HG03159 (cell line): ENCODE results near the gene BBS4.
"Not testable (repeated sequence)": the region's sequence is repeated elsewhere in the genome, so short reads cannot be mapped to it uniquely, and the experiment has no call there.

ENCODE experiments used
- ATAC-seq: cut with Tn5 transposase; IDR thresholded peaks from one replicate; pipeline ENCODE4 v1.9.1; 2021; ENCODE audit warnings: mild to moderate bottlenecking, moderate library complexity; ENCODE audit not compliant: unreplicated experiment

The BBS4 gene, protein sequence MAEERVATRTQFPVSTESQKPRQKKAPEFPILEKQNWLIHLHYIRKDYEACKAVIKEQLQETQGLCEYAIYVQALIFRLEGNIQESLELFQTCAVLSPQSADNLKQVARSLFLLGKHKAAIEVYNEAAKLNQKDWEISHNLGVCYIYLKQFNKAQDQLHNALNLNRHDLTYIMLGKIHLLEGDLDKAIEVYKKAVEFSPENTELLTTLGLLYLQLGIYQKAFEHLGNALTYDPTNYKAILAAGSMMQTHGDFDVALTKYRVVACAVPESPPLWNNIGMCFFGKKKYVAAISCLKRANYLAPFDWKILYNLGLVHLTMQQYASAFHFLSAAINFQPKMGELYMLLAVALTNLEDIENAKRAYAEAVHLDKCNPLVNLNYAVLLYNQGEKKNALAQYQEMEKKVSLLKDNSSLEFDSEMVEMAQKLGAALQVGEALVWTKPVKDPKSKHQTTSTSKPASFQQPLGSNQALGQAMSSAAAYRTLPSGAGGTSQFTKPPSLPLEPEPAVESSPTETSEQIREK

DNA sequence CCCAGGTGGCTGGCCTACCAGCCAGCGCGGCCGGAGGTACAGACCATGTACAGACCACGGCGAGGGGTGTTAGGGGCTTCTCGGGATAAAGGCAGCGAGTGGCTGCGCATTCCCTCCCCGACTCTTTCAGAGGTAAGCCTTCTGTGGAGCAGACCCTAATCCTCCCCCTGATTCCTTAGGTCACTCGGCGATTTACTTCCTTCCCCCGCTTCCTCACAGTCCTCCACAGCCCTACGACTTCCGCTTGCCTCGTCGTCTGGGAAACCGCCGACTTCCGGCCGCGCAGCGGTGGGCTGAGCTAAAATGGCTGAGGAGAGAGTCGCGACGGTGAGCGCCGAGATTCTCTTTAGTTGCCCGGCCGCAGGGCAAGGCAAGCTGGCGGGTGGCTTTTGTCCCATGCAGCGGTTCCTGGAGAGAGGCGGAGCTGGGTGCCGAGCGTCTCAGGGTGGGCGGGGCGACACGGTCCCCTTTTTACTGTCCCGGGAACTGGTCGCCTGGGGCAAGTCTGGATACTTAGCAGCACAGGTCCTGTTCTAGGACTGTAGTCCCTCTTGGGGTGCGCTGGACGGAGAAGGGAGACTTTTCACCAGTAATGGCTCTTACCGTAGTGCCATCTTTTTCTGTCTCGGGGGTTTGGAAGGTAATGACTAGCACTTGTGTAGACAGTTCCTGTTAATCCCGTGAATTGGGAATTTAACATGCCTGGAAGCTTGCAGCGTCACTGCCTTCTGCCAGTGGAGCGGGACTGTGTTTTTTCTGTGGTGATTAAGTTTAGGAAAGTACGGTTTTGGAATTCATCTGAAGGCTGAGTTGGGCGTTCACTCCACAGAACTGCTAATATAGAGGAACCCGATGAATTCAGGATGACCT, at the start of gene BBS4, which contains the start of gene HIGD2B:
Gene BBS4 (plus strand): TSS at position 283 of the 870 bp plus-strand sequence. CDS start 21 bp downstream, at position 304.
Gene HIGD2B (minus strand): TSS at position 258 of the 870 bp plus-strand sequence. CDS start 9,808 bp downstream, outside the sequence.
- peak; percentile 97 for ATAC-seq

DNA sequence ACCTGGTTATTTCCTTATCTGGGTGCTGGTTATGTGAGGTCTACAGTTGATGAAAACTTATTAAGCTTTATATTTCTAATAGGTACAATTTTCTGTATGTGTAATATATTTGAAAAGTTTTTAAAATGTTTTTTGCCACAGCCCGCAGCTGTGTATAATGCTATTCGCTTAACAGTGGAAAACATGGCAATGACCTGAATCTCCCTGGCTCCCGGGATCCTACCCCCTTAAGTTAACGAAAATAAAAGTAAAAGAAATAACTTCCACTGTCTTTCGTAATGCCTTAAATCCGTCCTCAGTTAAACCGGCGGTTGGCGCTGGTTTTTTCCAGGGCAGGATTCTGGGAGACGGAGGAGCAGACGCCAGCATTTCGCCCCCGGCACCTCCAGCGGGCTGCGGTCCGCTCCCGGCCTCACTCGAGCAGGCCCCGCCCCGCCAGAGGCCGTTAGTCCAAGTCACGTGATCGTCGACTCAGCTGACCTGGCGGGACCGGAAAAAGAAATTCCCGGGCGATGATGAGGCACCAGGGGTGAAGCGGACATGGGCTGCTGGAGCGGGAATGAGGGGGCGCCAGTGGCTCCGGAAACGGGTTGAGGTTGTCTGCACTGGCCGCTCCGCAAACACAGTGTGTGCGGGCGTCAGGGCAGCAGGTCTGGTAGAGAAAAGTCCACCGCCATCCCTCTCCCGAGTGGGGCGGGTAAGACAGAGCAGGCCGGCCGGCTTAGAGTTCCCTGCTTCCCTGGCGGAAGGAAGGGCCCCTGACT, 49.3 kb upstream of the BBS4 start:
- ATAC-seq = peak; percentile 64

DNA sequence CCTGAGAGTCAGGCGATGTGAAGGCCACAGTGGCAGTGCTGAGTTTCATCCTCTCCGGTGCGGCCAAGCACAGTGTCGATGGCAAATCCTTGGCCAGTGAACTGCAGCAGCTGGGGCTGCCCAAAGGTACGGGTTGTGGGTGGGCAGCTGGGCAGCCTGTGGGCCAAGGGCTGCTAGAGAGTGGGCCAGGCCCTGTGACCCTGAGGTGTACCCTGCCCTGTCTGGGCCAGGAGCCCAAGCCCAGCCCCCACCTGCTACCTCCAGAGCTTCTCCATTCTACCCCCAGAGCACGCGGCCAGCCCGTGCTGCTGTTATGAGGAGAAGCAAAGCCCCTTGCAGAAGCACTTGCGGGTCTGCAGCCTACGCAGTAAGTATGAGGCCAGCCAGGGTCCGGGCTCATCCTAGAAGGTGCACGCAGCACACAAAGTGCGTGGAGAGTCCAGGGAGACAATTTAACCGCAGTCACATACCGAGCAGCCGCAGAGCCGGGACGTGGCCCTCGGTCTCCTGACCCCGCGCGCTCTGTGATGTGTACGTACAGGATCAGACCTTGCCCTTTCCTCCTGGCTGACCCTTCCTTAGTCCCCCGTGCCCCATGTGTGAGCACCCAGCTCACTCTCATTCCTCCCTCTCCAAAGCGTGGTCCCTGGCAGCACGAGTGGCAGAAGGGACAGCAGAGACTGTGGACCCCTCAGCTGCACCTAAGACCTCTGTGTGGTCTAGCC, 46.1 kb upstream of the BBS4 start:
- ATAC-seq = not testable (repeated sequence)

DNA sequence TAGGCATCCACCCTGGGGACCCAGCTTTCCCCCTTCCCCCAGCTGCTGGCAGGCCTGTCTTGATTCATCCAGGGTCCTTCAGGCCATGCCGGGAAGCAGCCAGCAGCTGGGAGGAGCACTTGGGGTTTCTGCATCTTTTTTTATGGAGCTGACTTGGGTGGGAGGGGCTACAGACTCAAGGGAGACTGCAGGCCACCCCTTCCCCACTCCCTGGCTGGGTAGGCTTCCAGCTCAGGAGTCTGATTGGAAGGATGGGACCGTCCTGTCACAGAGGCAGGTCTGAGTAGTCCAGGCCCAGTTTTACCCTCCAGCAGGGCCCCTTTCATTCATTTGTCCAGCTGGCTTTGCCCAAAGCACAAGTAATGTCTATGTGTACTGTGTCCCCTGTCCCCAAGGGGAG, 43.7 kb upstream of the BBS4 start:
- not testable (repeated sequence) for ATAC-seq

DNA sequence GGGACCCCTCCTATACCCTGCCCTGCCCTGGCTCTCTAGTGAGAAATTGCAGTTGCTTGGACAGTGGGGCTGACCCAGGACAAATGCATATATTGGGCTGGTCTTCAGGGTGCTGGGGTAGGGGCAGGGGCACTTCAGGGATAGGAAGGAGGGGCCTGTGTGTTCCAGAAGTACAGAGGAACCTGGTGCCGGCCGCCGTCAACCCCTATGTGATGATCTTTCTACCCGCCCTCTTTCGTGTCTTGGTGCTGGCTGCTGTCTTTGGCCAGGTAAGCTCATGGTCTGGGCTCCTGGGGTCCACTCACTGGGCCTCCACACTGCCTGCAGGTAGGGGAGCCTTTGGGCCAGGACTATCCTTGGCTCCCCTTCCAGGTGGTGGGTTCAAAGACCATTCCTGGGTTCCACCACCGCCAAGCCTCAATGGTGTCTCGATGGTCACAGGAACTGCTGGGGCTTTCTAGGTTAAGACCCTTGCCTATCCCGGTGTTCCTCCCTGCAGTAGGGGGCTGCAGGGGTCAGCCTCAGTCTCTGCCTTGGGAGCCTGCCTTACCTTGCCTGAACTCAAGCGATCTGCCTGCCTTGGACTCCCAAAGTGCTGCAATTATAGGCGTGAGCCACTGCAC, 37.3 kb upstream of the BBS4 start:
- ATAC-seq = not testable (repeated sequence)

DNA sequence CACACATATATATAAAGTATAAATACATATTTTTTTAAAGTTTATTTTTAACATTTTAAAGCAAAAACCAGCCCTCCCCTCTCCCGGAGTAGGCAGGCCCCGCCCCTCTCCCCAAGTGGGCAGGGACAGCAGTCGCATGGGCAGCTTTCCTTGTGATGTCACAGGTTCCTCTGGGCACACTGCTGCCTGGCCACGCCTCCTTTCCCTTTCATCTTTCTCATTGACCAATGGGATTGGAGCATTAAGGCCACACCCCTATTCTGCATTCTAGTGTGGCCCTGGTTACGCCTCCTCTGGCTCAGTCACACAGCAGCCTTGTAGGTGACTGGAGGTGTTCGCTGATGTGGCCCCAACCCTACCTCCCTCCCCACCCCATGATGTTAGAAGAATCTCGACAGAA, 31.6 kb upstream of the BBS4 start, which contains the start of gene GOLGA6B:
Gene GOLGA6B (plus strand): TSS at position 301 of the 400 bp plus-strand sequence. CDS start 41 bp downstream, at position 342.
- not testable (repeated sequence) for ATAC-seq

DNA sequence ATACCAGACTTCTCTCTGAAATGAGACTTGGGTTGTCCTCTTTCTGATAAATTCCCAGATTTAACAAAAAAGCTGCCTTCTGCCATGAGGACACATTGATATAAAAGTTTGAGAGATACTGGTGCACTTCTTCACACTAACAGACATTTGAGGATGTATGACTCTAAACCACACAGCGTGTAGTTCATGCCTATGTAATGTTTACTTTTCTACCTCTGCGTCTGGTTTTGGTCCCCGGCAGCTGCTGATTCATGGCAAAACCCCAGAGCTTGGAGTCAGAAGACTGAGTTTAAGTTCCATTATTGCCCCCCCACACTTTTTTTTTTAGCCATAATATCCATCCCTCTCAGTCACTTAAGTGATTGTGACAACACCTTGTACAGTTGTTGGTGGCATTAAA, 30.0 kb upstream of the BBS4 start:
- ATAC-seq = not testable (repeated sequence)

DNA sequence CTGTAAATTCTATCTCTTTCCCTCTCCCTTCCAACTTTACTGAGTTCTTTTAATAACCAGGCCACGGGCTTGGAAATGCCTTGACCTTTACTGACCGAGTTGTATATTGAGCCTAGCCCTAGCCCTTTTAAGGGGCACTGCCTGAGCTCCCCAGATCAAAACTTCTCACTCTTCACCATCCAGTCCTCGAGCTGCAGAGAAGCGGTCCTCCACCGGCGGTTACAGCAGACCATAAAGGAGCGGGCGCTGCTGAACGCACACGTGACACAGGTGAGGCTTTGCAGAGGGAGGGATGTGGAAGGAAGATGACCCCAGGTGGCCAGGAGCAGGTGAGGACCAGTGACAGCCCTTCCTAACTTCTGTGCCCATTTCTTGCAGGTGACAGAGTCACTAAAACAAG, 24.9 kb upstream of the BBS4 start:
- ATAC-seq = not testable (repeated sequence)

DNA sequence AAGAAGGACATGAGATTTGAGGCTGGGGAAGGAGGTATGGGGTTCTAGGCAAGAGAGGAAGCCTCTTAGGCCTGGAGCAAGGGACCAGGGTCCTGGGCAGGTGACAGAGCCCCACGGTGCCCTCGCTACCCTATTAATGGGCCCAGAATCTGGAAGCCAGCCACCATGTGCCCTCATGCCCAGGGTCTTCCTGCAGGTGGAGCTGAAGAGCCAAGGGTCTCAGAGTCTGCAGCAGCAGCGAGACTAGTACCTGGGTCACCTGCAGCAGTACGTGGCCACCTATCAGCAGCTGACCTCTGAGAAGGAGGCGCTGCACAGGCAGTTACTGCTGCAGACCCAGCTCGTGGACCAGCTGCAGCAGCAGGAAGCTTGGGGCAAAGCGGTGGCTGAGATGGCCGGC, 22.1 kb upstream of the BBS4 start:
- not testable (repeated sequence) for ATAC-seq

DNA sequence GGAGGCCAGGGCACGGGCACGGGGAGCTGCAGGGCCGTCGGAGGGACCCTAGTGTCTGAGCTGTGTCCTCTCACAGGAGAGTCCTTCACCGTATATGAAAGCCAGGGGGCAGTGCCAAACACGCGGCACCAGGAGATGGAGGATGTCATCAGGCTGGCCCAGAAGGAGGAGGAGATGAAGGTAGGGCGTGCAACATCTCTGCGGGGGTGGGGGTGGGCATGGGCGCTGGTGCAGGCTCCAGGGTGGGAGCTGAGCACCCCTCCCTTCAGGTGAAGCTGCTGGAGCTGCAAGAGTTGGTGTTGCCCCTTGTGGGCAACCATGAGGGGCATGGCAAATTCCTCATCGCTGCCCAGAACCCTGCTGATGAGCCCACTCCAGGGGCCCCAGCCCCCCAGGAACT, 20.3 kb upstream of the BBS4 start:
- not testable (repeated sequence) for ATAC-seq

DNA sequence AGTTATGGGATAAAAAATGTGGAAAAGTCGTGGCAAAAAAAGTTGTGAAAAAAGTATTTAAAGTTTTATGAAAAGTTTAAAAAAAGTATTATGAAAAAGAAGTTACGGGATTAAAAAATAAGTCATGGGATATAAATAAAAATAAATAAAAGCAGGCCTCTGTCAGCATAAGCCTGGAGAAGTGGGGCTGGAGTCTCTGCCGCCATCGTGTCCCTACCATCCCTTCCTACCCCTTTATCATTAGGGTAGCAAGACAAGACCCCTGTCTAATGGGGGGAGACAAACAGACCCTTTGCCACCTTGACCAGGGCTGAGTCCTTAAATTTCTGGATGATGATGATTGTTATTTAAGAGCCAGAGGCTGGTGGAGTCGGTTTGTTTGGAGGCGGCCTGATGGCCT, 16.2 kb upstream of the BBS4 start:
- ATAC-seq = not testable (repeated sequence)

DNA sequence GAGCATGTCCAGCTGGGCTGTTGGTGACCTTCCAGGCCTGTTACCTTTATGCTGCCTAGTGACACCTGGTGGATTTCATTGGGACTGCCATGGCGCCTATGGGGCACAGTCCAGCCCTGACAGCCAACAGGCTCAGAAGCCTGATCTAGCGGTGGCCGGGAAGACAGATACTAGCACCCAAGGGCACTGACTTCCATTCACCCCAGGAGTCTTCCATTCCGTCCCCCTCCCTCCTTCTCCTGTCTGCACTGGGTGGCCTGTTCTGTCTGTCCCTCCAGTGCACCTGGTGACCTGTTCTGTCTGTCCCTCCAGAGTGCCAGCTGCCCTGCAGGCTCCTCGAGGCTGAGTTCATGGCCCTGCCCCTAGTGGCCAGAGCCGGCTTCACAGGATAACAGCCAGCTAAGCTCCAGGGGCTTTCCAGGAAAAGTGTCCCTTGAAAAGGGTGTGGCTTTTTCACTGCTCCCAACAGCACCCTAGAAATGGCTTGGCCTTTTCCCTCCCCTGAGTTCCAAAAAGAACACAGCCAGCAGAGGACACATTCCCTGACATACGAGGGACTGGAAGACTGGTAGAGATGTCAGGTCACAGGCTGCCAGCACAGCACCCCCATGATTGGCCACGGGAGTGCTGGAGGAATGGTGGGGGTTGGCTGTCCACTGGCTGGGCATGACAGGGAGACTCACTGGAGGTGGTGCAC, 15.2 kb upstream of the BBS4 start:
- peak; percentile 77 for ATAC-seq

DNA sequence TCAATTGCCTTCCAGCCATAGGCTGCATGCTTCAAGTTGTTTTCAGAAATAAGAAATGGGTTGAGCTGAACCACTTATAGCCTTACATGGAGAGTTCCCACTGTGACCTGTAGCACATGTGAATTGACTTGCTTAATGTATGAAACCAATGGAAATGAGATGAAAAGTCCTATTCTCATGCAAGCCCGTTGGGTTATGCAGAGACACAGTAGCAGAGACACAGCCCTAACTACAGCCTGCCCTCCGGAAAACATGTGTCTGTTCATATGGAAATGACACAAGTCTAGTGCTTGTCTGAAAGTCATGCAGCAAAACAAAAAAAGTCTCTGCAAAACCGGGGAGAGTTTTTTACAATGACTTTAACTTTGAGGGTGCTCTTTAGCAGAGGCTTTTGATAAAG, 14.5 kb upstream of the BBS4 start:
- no peak for ATAC-seq

DNA sequence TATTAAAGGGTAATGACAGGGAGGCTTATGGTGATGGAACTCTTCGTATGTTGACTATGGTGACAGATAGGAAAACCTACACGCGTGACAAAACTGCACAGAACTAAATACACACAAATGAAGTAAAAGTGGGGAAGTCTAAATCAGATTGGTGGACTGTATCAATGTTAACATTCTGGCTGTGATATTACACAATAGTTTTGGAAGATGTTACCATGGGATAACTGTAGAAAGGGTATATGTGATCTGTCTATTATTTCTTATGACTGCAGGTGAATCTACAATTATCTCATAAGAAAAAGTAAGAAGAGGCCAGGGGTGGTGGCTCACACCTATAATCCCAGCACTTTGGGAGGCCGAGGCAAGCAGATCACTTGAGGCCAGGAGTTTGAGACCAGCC, 9.2 kb upstream of the BBS4 start:
- no peak for ATAC-seq

DNA sequence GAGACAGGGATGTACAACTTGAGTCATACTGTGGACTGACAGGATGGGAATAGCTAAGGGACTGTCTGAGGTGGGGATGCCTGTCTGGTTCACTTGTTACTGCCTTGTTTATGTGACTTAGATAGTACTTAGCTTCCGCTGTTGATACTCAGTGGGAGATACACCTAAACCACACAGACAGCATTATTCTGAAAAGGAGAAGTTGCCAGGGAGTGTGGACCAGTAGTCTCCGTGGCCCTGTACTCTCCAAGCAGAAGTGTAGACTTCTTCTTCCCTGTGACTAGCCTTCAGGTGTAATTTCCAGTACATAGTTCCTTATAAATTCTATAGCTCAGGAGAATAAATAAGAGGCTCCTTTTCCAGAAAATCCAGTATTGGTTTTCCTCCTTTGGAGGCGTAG, 5.1 kb upstream of the BBS4 start:
- no peak for ATAC-seq

DNA sequence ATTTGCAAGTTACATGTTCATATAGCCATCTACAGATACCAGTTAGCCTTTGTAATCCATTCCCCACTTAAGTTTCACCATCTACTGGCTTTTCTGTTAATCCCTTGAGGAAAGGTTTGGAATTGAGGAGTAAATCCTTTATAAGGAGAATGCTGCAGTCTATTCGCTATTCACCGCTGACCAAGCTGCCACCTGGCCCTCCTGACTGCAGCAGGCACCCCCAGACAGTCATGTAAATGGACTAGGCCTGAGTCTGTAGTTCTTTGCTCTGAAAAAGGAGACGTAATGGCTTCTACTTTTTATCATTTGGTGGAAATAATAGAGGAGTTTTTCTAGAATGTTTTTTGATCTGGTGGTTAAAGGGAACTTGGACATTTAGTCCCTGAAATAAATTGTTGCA, 3.2 kb upstream of the BBS4 start:
- no peak for ATAC-seq

DNA sequence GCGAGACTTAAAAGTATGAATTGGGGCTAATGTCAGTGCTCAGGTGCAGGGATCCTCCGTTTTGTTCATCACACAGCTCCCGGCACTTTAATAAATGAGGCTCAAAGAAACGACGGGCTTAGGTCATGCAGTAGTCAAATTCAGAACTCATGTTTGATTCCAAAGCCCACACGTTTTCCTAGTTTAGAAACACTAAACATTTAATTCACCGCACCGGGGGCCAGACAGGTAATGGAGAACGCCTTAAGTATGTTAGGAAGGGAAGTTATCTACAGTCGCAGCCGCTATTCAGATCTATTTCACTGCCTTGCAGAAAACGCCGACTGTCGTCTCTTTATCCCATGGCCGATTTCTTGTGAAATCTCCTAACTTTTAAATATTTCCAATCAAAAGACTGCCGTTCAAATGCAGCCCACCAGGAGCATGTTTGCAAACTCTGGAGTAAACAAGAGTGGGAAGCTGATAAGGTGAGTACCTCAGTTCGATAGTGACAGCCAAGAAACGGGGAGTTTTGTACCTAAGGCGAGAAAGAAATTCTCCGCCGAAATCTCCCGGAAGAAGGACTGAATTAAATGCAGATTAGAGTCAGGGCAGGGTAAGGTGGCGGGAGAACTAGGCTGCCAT, 594 bp upstream of the BBS4 start:
- no peak for ATAC-seq

DNA sequence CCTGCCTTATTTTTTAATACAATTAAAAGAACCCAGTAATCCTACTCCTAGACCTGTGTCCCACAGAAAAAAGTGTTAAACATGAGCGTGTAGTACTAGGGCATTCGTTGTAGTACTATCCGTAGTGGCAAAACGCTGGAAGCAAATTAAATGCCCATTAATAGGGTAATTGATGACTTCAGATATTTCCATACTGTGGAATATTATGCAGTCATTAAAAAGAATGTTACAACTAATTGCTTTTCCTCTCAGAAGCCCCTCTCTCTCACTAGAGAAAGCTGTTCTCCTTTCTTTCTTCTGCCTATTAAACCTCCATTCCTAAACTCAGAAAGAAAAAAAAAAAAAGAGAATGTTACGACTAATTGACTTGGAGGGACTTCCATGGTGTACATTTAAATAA, 2.7 kb downstream of the BBS4 start:
- no peak for ATAC-seq
